Ishikawa (cell line): Measurements from ENCODE around the gene RPS6KA6.

Experiments
- CEBPB ChIP-seq: IDR thresholded peaks from 2 replicates; pipeline ENCODE4 v1.6.1; 2012
- CREB1 ChIP-seq: IDR thresholded peaks from 2 replicates; pipeline ENCODE4 v1.6.1; 2012; ENCODE audit warnings: low read depth
- EGR1 ChIP-seq: IDR thresholded peaks from 2 replicates; pipeline ENCODE4 v1.6.1; 2012
- EP300 ChIP-seq: IDR thresholded peaks from 2 replicates; pipeline ENCODE4 v1.6.1; 2012; ENCODE audit warnings: borderline replicate concordance
- FOXM1 ChIP-seq: IDR thresholded peaks from 2 replicates; pipeline ENCODE4 v1.6.1; 2012; ENCODE audit warnings: low read depth, borderline replicate concordance
- NFIC ChIP-seq: IDR thresholded peaks from 2 replicates; pipeline ENCODE4 v1.6.1; 2012
- RAD21 ChIP-seq: IDR thresholded peaks from 2 replicates; pipeline ENCODE4 v1.6.1; 2012; ENCODE audit warnings: low read depth
- TAF1 ChIP-seq: IDR thresholded peaks from 2 replicates; pipeline ENCODE4 v1.6.1; 2012; ENCODE audit warnings: low read depth, mild to moderate bottlenecking
- TCF12 ChIP-seq: IDR thresholded peaks from 2 replicates; pipeline ENCODE4 v1.6.1; 2012; ENCODE audit warnings: low read depth
- TEAD4 ChIP-seq: IDR thresholded peaks from 2 replicates; pipeline ENCODE4 v1.6.1; 2012
- USF1 ChIP-seq: IDR thresholded peaks from 2 replicates; pipeline ENCODE4 v1.6.1; 2012
- YY1 ChIP-seq: IDR thresholded peaks from 2 replicates; pipeline ENCODE4 v1.6.1; 2012; ENCODE audit warnings: low read depth
- ZBTB7A ChIP-seq: IDR thresholded peaks from 2 replicates; pipeline ENCODE4 v1.6.1; 2012; ENCODE audit warnings: low read depth
- TF ChIP-seq, protein P1 (sequence below): IDR thresholded peaks from 2 replicates; pipeline ENCODE4 v1.6.1; 2012; ENCODE audit warnings: low read depth, mild to moderate bottlenecking
- TF ChIP-seq, protein P2 (sequence below): IDR thresholded peaks from 2 replicates; pipeline ENCODE4 v1.6.1; 2012

The RPS6KA6 gene

GRCh38 chrX:84153538-84153937 is 34.5 kb downstream of the RPS6KA6 start:
- TF ChIP-seq YY1 (no peak), FOXM1 (no peak), NFIC (no peak), ZBTB7A (no peak), RAD21 (no peak), USF1 (no peak), EGR1 (no peak), TCF12 (no peak), TEAD4 (no peak), TAF1 (no peak), EP300 (no peak), CREB1 (no peak), CEBPB (no peak)
- TF ChIP-seq, protein P1, sequence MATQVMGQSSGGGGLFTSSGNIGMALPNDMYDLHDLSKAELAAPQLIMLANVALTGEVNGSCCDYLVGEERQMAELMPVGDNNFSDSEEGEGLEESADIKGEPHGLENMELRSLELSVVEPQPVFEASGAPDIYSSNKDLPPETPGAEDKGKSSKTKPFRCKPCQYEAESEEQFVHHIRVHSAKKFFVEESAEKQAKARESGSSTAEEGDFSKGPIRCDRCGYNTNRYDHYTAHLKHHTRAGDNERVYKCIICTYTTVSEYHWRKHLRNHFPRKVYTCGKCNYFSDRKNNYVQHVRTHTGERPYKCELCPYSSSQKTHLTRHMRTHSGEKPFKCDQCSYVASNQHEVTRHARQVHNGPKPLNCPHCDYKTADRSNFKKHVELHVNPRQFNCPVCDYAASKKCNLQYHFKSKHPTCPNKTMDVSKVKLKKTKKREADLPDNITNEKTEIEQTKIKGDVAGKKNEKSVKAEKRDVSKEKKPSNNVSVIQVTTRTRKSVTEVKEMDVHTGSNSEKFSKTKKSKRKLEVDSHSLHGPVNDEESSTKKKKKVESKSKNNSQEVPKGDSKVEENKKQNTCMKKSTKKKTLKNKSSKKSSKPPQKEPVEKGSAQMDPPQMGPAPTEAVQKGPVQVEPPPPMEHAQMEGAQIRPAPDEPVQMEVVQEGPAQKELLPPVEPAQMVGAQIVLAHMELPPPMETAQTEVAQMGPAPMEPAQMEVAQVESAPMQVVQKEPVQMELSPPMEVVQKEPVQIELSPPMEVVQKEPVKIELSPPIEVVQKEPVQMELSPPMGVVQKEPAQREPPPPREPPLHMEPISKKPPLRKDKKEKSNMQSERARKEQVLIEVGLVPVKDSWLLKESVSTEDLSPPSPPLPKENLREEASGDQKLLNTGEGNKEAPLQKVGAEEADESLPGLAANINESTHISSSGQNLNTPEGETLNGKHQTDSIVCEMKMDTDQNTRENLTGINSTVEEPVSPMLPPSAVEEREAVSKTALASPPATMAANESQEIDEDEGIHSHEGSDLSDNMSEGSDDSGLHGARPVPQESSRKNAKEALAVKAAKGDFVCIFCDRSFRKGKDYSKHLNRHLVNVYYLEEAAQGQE: no peak
- TF ChIP-seq, protein P2, sequence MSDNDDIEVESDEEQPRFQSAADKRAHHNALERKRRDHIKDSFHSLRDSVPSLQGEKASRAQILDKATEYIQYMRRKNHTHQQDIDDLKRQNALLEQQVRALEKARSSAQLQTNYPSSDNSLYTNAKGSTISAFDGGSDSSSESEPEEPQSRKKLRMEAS: no peak

- TF ChIP-seq RAD21 (no peak), ZBTB7A (no peak), CREB1 (no peak), FOXM1 (no peak), YY1 (no peak), TCF12 (no peak), TEAD4 (no peak), CEBPB (no peak), USF1 (no peak), NFIC (no peak), EGR1 (no peak), EP300 (no peak), TAF1 (no peak)
- TF ChIP-seq, protein P2: no peak
- TF ChIP-seq, protein P1: no peak
Measured at GRCh38 chrX:84144991-84145390, 43.0 kb downstream of the RPS6KA6 start.

DNA sequence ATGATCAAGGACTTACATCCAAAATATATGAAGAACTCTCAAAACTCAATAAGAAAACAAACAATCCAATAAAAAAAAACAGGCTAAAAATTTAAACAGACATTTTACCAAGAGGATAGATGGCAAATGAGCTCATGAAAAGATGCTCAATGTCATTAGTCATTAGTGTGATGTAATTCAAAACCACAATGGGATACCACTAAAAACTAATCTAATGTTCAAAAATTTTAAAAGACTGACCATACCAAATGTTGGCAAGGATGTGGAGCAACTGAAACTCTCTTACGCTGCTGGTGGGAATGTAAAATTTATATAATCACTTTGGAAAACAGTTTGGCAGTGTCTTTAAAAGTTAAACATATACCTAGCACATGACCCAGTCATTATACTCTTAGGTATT is 43.7 kb downstream of the RPS6KA6 start:
- TF ChIP-seq EP300: no peak

DNA sequence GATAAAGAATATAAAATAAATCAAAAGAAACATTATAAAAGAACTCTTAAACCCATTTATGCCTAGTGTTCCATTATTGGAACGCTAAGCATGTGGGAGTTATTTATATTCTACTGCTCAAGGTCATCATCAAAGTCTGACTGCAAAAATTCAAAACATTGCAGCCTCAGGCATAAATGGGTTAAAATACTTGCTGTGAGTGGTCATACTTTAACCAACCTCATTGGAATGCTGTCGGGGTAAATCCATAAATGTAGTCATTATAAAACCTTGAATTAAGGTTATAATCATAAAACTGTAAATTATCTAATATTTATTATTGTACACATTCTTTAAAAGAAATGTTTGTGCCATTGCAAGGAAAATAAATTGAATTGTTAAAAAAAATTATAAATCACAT is 55.0 kb downstream of the RPS6KA6 start:
- TF ChIP-seq USF1 (no peak), CEBPB (no peak), TAF1 (no peak), FOXM1 (no peak), TEAD4 (no peak), TCF12 (no peak)
- TF ChIP-seq, protein P1: no peak

- TF ChIP-seq EP300 (no peak), RAD21 (no peak), TEAD4 (no peak), ZBTB7A (no peak), CEBPB (no peak)
- TF ChIP-seq, protein P2: no peak
Measured at GRCh38 chrX:84123585-84123984, 64.4 kb downstream of the RPS6KA6 start.
